A673 (cell line): ENCODE data around the gene SPAG9. TPM values are rescaled to one million over a fixed set of nuclear protein-coding genes. Genes with fewer than 3 reads are reported as not detected.

Experiments used
- BruUV-seq: library from RNA; stranded (reverse); fragments of 400-500 nt; replicated peaks from 2 replicates; lab custom pipeline; 2021; lab: Mats Ljungman, UMichigan
- CTCF ChIA-PET: fragments of 300-600 bp; sonication (Branson Sonifier 250); formaldehyde crosslinking; loops from one replicate; lab custom pipeline; 2022; ENCODE audit warnings: antibody characterized with exemption; lab: Charles Lee
- POLR2A ChIA-PET: fragments of 300-600 bp; sonication (Branson Sonifier 250); formaldehyde crosslinking; loops from one replicate; lab custom pipeline; 2022; ENCODE audit warnings: antibody characterized with exemption; ENCODE audit not compliant: low non-redundant PET; lab: Charles Lee
- DNase-seq: peaks from one replicate; pipeline ENCODE4 v3.0.0-alpha.2; 2015; ENCODE audit warnings: low spot score
- H3K27ac ChIP-seq: fragments of 200-600 bp; sonication (generic); 2 replicates; pipeline ENCODE4 v1.5.1; 2016; ENCODE audit warnings: mixed run types, low read depth, mild to moderate bottlenecking, mixed read lengths, antibody characterized with exemption, low read length; ENCODE audit not compliant: poor library complexity, severe bottlenecking
- H3K27me3 ChIP-seq: fragments of 200-600 bp; sonication (generic); replicated peaks from 2 replicates; pipeline ENCODE4 v1.6.1; 2017; ENCODE audit warnings: mixed run types, low read depth, mild to moderate bottlenecking, mixed read lengths, antibody characterized with exemption, low read length; ENCODE audit not compliant: insufficient read depth, poor library complexity
- H3K36me3 ChIP-seq: fragments of 200-600 bp; sonication (generic); 2 replicates; pipeline ENCODE4 v1.6.1; 2016; ENCODE audit warnings: mixed run types, mild to moderate bottlenecking, mixed read lengths, antibody characterized with exemption, low read length; ENCODE audit not compliant: insufficient read depth, poor library complexity, severe bottlenecking
- H3K4me1 ChIP-seq: fragments of 200-600 bp; sonication (generic); 2 replicates; pipeline ENCODE4 v1.6.1; 2017; ENCODE audit warnings: mixed run types, mild to moderate bottlenecking, mixed read lengths, antibody characterized with exemption, low read length; ENCODE audit not compliant: insufficient read depth, poor library complexity, severe bottlenecking
- H3K4me3 ChIP-seq: fragments of 200-600 bp; sonication (generic); 2 replicates; pipeline ENCODE4 v1.5.1; 2016; ENCODE audit warnings: low read depth, mixed run types, mild to moderate bottlenecking, mixed read lengths, low read length; ENCODE audit not compliant: poor library complexity, severe bottlenecking
- H3K9me3 ChIP-seq: fragments of 200-600 bp; sonication (generic); 2 replicates; pipeline ENCODE4 v1.6.1; 2016; ENCODE audit warnings: mixed run types, low read depth, mild to moderate bottlenecking, mixed read lengths, antibody characterized with exemption, low read length; ENCODE audit not compliant: poor library complexity, severe bottlenecking
- CTCF ChIP-seq: fragments of 300-800, 200-600 bp; sonication (generic); conservative IDR thresholded peaks from 2 replicates; pipeline ENCODE4 v1.5.1; 2017; ENCODE audit warnings: low read depth, mild to moderate bottlenecking, antibody characterized with exemption, low read length, moderate library complexity, mixed read lengths
- EZH2 ChIP-seq: fragments of 200-600 bp; sonication (generic); IDR thresholded peaks from 2 replicates; pipeline ENCODE4 v1.6.1; 2017; ENCODE audit warnings: borderline replicate concordance, low read depth, mild to moderate bottlenecking, mixed read lengths, antibody characterized with exemption, low read length; ENCODE audit not compliant: poor library complexity, severe bottlenecking
- intact Hi-C: fragments of 100-400 bp; cut with micrococcal nuclease; formaldehyde crosslinking; loops from one replicate; pipeline ENCODE4 v1.10.0; 2022; ENCODE audit not compliant: unreplicated experiment
- total RNA-seq: library from RNA; stranded (reverse); gene quantifications from 2 replicates; pipeline ENCODE4 v1.2.3, GENCODE V29; 2021

SPAG9 gene
- total RNA-seq, 1 experiment from 2014 or later: 82.0 TPM

- CTCF ChIA-PET: no interaction called here
- no peaks in the 10 kb centered on the region for H3K27me3 ChIP-seq
- no TSS peak for BruUV-seq
- DNase-seq: no peak
- no peaks in the 10 kb centered on the region for H3K9me3 ChIP-seq
- POLR2A ChIA-PET: no interaction called here
- no peak overlapping the region for H3K4me3 ChIP-seq
- intact Hi-C loops: no loop called here
- H3K36me3 ChIP-seq: no peaks in the 10 kb centered on the region
- TF ChIP-seq CTCF: no peak
- no peak for TF ChIP-seq EZH2
- H3K4me1 ChIP-seq: peaks cover 5% of the 10 kb centered on the region
- peak overlapping the region; percentile 49 for H3K27ac ChIP-seq
Observed at GRCh38 chr17:51029142-51029541, 91.5 kb downstream of the SPAG9 start.

GRCh38 chr17:51028176-51028863 is 92.3 kb downstream of the SPAG9 start:
- BruUV-seq: no TSS peak
- no peak for DNase-seq
- POLR2A ChIA-PET: interaction anchor here (0.5 kb wide), 1 partner anchor 343 kb away, joined by 22 read pairs; no protein-coding TSS in a partner anchor
- Histone ChIP-seq H3K36me3 (no peaks in the 10 kb centered on the region), H3K27ac (no peak overlapping the region), H3K9me3 (no peaks in the 10 kb centered on the region), H3K4me3 (no peak overlapping the region), H3K4me1 (peaks cover 5% of the 10 kb centered on the region), H3K27me3 (no peaks in the 10 kb centered on the region)
- intact Hi-C loops: no loop called here
- TF ChIP-seq CTCF (no peak), EZH2 (no peak)
- CTCF ChIA-PET: no interaction called here

GRCh38 chr17:51018541-51018940 is 102.1 kb downstream of the SPAG9 start:
- CTCF ChIA-PET: no interaction called here

More at GRCh38 chr17:51018541-51018940, 102.1 kb downstream of the SPAG9 start:
- DNase-seq: no peak
- BruUV-seq: no TSS peak
- POLR2A ChIA-PET: no interaction called here
- H3K27me3 ChIP-seq: no peaks in the 10 kb centered on the region
- no peaks in the 10 kb centered on the region for H3K9me3 ChIP-seq
- peaks cover 16% of the 10 kb centered on the region for H3K36me3 ChIP-seq
- H3K4me3 ChIP-seq: no peak overlapping the region
- no peak overlapping the region for H3K27ac ChIP-seq
- TF ChIP-seq EZH2: no peak
- TF ChIP-seq CTCF: no peak
- peaks cover 3% of the 10 kb centered on the region for H3K4me1 ChIP-seq
- intact Hi-C loops: loop anchor here (5.0 kb wide), 1 partner anchor 61 kb away; no protein-coding TSS in a partner anchor
